Right renal cortex interstitium (tissue), 3 donors: ENCODE measurements around the gene ADAR. TPM values are rescaled to one million over a fixed set of nuclear protein-coding genes. Genes with fewer than 3 reads are reported as not detected.
"Not testable (repeated sequence)": the region's sequence is repeated elsewhere in the genome, so short reads cannot be mapped to it uniquely, and the experiment has no call there.

Source experiments
- DNase-seq, 3 donors: peaks; one replicate each; pipeline ENCODE4 v3.0.0-alpha.2; 2013; ENCODE audit warnings: low read depth in 3 of 3, low spot score in 2 of 3
- polyA plus RNA-seq, 3 donors: library from polyadenylated mRNA; unstranded; fragments of 120-200 nt; gene quantifications; one replicate each; pipeline ENCODE4 v1.2.1, GENCODE V29; 2013; ENCODE audit not compliant: insufficient read length in 3 of 3

ADAR gene
- 100 to 1,000 TPM; 143 TPM for polyA plus RNA-seq

GRCh38 chr1:154607609-154608396 is at the start of gene ADAR:
TSS of gene ADAR (minus strand) at chr1:154608186. CDS start at chr1:154608006, 180 bp downstream.
- DNase-seq, result peak; percentile 83 to 92 (median 92)

- DNase-seq, result no peak
Measured at GRCh38 chr1:154657556-154657955, 49.6 kb upstream of the ADAR start.

- no peak for DNase-seq
Measured at GRCh38 chr1:154652893-154653292, 44.9 kb upstream of the ADAR start.

GRCh38 chr1:154644724-154645123 is 36.7 kb upstream of the ADAR start:
- DNase-seq, result not testable (repeated sequence)

GRCh38 chr1:154641534-154641933 is 33.5 kb upstream of the ADAR start:
- no peak for DNase-seq

- DNase-seq, result no peak
Measured at GRCh38 chr1:154639876-154640275, 31.9 kb upstream of the ADAR start.

GRCh38 chr1:154635171-154635570 is 27.2 kb upstream of the ADAR start:
- no peak for DNase-seq

GRCh38 chr1:154629675-154630073 is 21.7 kb upstream of the ADAR start:
- no peak for DNase-seq

GRCh38 chr1:154629061-154629674 is 21.2 kb upstream of the ADAR start:
- no peak for DNase-seq

GRCh38 chr1:154628121-154628405 is 20.1 kb upstream of the ADAR start:
- peak in 1 of 3 donors; percentile 78 for DNase-seq

GRCh38 chr1:154627257-154628120 is 19.5 kb upstream of the ADAR start:
- peak in 2 of 3 donors; percentile 86 for DNase-seq

- DNase-seq, result no peak
Measured at GRCh38 chr1:154626456-154627256, 18.7 kb upstream of the ADAR start.

- no peak for DNase-seq
Measured at GRCh38 chr1:154624746-154625643, 17.0 kb upstream of the ADAR start.

GRCh38 chr1:154623358-154623757 is 15.4 kb upstream of the ADAR start:
- no peak for DNase-seq

GRCh38 chr1:154622503-154623039 is 14.6 kb upstream of the ADAR start:
- no peak for DNase-seq

- DNase-seq, result no peak
Measured at GRCh38 chr1:154621875-154622274, 13.9 kb upstream of the ADAR start.

- no peak for DNase-seq
Measured at GRCh38 chr1:154620751-154621150, 12.8 kb upstream of the ADAR start.

- no peak for DNase-seq
Measured at GRCh38 chr1:154619181-154619948, 11.4 kb upstream of the ADAR start.
